ENCODE data around the gene ACVR1B.

ACVR1B gene

GRCh38 chr12:52026263-52026662 is 74.8 kb downstream of the ACVR1B start:
- DNase-seq = no peak

GRCh38 chr12:52027085-52027843 is 75.8 kb downstream of the ACVR1B start:
- DNase-seq = no peak

GRCh38 chr12:52029685-52030084 is 78.2 kb downstream of the ACVR1B start:
- DNase-seq = no peak

- DNase-seq = no peak
These were observed 80.9 kb downstream of the ACVR1B start for GRCh38 chr12:52032446-52032803.

- peak; percentile 83 for DNase-seq
These were observed 81.4 kb downstream of the ACVR1B start for GRCh38 chr12:52032804-52033445.

- no peak for DNase-seq
These were observed 82.1 kb downstream of the ACVR1B start for GRCh38 chr12:52033446-52034140.

- DNase-seq = no peak
These were observed 83.7 kb downstream of the ACVR1B start for GRCh38 chr12:52035190-52035589.

GRCh38 chr12:52035926-52036325 is 84.4 kb downstream of the ACVR1B start:
- DNase-seq = no peak

- peak; percentile 88 for DNase-seq
These were observed 85.2 kb downstream of the ACVR1B start for GRCh38 chr12:52036587-52037171.

GRCh38 chr12:52037248-52037861 is 85.9 kb downstream of the ACVR1B start:
- DNase-seq = no peak

GRCh38 chr12:52038447-52038846 is 86.9 kb downstream of the ACVR1B start:
- no peak for DNase-seq

GRCh38 chr12:52041035-52041434 is 89.5 kb downstream of the ACVR1B start:
- no peak for DNase-seq

- DNase-seq = peak; percentile 36
These were observed 90.2 kb downstream of the ACVR1B start for GRCh38 chr12:52041695-52042123.

GRCh38 chr12:52042706-52043385 is 91.3 kb downstream of the ACVR1B start:
- DNase-seq = no peak

- DNase-seq = no peak
These were observed 92.1 kb downstream of the ACVR1B start for GRCh38 chr12:52043386-52044212.

- DNase-seq = no peak
These were observed 92.9 kb downstream of the ACVR1B start for GRCh38 chr12:52044292-52044983.

GRCh38 chr12:52045794-52046199 is 94.3 kb downstream of the ACVR1B start:
- DNase-seq = no peak
